HG03175 (cell line): ENCODE results near the gene KIF18B.

Experiments used
- ATAC-seq: cut with Tn5 transposase; IDR thresholded peaks from one replicate; pipeline ENCODE4 v1.9.1; 2021; ENCODE audit warnings: mild to moderate bottlenecking, moderate library complexity; ENCODE audit not compliant: unreplicated experiment

The KIF18B gene

GRCh38 chr17:44921122-44921882, 26.3 kb downstream of the KIF18B start:
- no peak for ATAC-seq

- ATAC-seq: no peak
Measured at GRCh38 chr17:44920565-44920940, 27.0 kb downstream of the KIF18B start.

- peak; percentile 68 for ATAC-seq
Measured at GRCh38 chr17:44919885-44920564, 27.5 kb downstream of the KIF18B start.

- ATAC-seq: no peak
Measured at GRCh38 chr17:44919411-44919810, 28.2 kb downstream of the KIF18B start.

GRCh38 chr17:44918006-44918405, 29.6 kb downstream of the KIF18B start:
- no peak for ATAC-seq

- ATAC-seq: no peak
Measured at GRCh38 chr17:44917456-44917855, 30.1 kb downstream of the KIF18B start.

GRCh38 chr17:44916781-44917241, 30.8 kb downstream of the KIF18B start:
- no peak for ATAC-seq

- ATAC-seq: no peak
Measured at GRCh38 chr17:44915862-44916780, 31.5 kb downstream of the KIF18B start.

- no peak for ATAC-seq
Measured at GRCh38 chr17:44915321-44915726, 32.2 kb downstream of the KIF18B start, which contains the start of gene GFAP. TSS of gene GFAP (minus strand) at chr17:44915500. CDS start at chr17:44915486, 14 bp downstream.

- no peak for ATAC-seq
Measured at GRCh38 chr17:44914698-44915271, 32.8 kb downstream of the KIF18B start.

GRCh38 chr17:44914148-44914547, 33.4 kb downstream of the KIF18B start:
- no peak for ATAC-seq

- ATAC-seq: no peak
Measured at GRCh38 chr17:44913676-44914075, 33.9 kb downstream of the KIF18B start.

- ATAC-seq: no peak
Measured at GRCh38 chr17:44912763-44913544, 34.6 kb downstream of the KIF18B start.

GRCh38 chr17:44911133-44912001, 36.2 kb downstream of the KIF18B start:
- no peak for ATAC-seq

- no peak for ATAC-seq
Measured at GRCh38 chr17:44910231-44911106, 37.1 kb downstream of the KIF18B start.

GRCh38 chr17:44909681-44910144, 37.9 kb downstream of the KIF18B start:
- no peak for ATAC-seq

- ATAC-seq: no peak
Measured at GRCh38 chr17:44908761-44909326, 38.7 kb downstream of the KIF18B start.
